Measurements from ENCODE around the gene ETNK1.

The ETNK1 gene

DNA sequence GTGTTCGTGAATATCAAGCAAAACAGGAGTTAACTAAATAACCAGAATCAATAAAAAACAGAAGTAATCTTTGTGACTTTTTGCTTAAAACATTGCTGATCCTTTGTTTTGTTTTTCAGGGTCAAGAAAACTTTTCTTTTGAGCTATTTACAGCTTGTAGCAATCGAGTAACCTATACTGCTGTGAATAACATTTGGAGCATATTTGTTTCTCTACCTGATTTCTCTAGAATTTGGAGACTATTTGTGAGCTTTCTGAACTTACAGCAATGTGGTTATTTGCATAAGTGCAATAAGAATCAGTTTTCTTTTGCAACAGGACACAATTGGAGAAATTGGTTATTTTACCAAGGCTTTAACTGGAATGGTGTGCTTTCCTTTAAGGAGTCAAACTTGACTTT is 7.3 kb upstream of the ETNK1 start:
- TF ChIP-seq ZNF274 (IDR thresholded peaks at IDR 0.05; ENCODE audit: low read depth, low read length) = no peak
- no peak overlapping the region for H3K4me3 ChIP-seq (ENCODE audit: low read length)

DNA sequence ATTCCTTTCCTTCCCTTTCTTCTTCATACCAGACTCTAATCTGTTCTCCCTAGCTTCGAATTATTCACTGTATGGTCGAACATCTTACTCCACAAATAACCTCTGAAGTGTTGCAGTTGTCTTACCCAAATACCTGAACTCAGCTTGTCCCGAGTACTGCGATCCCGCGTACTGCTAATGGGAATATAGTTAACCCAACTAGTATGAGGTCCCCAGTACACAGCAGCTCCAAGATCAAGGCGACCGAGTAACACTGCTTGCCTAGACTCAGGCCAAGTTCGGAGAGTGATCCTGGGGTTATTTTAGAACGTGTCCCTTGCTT is 462 bp upstream of the ETNK1 start:
- no peak for TF ChIP-seq ZNF274 (IDR thresholded peaks at IDR 0.05; ENCODE audit: low read depth, low read length)
- peak overlapping the region; percentile 92; the same call in 1 of the 2 replicates for H3K4me3 ChIP-seq (ENCODE audit: low read length)

DNA sequence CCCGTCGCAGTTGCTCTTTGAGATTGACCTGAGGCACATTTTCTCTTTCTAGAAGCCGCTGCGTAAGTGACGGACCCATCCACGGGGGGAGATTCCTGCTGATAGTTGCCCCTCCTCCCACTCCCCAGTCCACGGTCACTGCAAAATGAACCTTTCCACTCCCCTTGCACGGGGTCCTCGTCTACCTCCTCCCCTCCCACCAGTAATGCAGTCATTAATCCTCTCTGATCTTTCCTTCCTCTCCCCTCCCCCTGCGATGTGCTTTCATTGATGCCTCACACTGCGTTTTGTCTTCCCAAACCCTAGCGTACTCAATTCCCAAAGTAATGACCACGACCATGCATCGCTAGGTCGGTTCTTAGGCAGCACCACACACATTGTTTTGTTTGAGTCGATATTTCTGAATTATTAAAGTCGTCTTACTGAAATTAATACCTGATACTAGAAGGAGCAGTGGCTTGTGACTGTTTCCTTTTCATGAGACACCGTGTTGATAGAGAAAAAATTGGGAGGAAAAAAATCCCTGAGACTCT is 857 bp downstream of the ETNK1 start:
- peak overlapping the region; percentile 92 for H3K4me3 ChIP-seq (ENCODE audit: low read length)
- TF ChIP-seq ZNF274 (IDR thresholded peaks at IDR 0.05; ENCODE audit: low read depth, low read length) = no peak

DNA sequence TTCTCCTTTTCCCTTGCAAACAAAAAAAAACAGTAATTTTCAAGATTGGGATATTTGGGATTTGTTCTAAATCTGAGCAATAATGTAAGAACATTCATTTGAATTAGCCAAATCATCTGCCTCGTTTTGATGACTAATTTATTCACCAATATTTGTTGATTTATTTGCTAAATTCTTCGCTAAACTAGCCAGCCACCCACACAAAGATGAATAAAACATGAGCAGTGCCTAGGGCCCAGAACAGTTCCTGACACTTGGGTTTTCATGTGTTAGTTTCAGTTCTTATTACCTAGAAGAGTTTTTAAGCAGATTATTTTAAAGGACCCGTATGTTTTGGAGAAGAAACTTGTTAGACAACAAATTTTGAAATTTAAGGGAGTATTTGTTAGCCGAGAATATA is 1.4 kb downstream of the ETNK1 start:
- H3K4me3 ChIP-seq (ENCODE audit: low read length) = peak overlapping the region; percentile 92; the same call in 1 of the 2 replicates
- no peak for TF ChIP-seq ZNF274 (IDR thresholded peaks at IDR 0.05; ENCODE audit: low read depth, low read length)

DNA sequence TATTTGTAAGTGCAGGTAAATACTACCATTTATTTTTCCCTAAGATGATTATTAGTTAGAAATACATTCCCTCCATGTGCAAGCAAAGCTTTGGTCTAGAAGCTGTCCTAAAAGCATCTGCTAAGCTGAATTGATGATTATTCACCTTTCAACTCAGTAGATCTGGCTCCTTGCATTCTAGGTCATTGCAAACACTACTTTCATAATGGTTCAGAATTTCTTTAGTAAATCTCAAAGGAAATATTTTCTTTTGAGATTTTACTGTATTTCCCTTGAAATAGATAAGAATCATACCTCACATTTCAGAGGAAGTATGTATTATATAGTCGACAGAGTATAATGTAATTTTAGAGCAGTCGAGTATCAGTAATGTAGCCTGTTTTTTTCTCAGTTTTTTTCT is 2.4 kb downstream of the ETNK1 start:
- TF ChIP-seq ZNF274 (IDR thresholded peaks at IDR 0.05; ENCODE audit: low read depth, low read length) = no peak
- H3K4me3 ChIP-seq (ENCODE audit: low read length) = peak overlapping the region; percentile 92; the same call in 1 of the 2 replicates

DNA sequence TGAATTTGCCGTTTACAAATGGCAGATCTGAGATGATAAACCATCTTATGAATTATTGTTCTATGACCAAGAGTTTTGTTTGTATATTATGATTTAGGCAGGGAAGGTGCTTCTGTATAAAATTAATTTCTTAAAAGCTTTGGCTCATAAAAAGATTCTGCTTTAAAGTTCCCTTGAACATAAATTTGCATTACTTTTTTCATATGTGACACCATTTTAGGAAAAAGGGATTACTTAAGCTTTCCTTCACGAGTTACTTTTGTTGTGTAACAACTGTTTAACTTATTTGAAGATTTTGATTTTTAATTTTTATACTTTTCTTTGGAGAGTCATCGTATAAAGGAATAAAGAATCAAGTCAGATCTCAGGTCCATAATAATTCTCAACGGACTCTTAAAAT is 3.3 kb downstream of the ETNK1 start:
- peak overlapping the region; percentile 92; the same call in 1 of the 2 replicates for H3K4me3 ChIP-seq (ENCODE audit: low read length)
- TF ChIP-seq ZNF274 (IDR thresholded peaks at IDR 0.05; ENCODE audit: low read depth, low read length) = no peak

DNA sequence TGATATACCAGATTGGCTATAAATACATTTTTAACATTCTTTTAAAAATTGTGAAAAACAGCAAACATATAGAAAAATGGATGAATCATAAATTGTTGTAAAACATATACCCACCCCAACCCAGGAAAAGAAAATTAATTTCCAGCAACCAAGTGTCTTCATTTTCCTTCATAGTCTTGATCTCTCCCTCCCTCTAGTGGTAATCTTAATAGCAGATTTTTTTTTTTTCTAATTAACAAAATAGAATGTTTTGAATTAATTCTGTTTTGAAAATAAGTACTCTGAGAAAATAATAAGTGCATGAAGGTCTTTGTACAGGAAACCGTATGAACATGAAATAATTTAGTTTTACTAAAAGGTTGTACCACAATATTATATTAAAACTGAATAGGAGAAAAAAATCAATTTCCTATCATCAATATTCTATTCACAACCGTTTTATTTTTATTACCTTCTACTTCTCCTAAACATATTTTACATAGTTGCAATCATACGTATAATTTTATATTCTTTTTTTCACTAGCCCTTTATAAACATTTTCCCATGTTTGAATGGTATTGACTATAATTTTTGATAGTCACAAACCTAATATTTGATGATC is 7.0 kb downstream of the ETNK1 start:
- no peak overlapping the region for H3K4me3 ChIP-seq (ENCODE audit: low read length)
- TF ChIP-seq ZNF274 (IDR thresholded peaks at IDR 0.05; ENCODE audit: low read depth, low read length) = no peak

DNA sequence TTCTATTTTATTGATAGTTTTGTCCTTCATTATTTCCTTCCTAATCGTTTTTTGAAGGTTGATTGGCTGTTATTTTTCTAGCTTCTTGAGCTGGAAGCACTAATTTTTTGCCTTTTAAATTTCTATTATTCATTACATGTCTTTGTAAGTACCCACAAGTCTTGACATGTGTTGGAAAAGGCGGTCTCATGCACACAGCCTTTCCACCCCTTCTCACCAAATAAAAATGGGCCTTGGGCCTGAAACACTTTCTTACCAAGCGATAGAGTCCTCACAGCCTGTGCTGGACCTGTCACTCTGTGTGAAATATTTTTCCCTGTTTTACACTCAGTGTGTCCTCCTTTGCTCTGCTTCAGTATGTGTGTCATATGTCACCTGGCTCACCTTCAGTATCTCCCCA is 9.9 kb downstream of the ETNK1 start:
- TF ChIP-seq ZNF274 (IDR thresholded peaks at IDR 0.05; ENCODE audit: low read depth, low read length) = no peak
- H3K4me3 ChIP-seq (ENCODE audit: low read length) = no peak overlapping the region

DNA sequence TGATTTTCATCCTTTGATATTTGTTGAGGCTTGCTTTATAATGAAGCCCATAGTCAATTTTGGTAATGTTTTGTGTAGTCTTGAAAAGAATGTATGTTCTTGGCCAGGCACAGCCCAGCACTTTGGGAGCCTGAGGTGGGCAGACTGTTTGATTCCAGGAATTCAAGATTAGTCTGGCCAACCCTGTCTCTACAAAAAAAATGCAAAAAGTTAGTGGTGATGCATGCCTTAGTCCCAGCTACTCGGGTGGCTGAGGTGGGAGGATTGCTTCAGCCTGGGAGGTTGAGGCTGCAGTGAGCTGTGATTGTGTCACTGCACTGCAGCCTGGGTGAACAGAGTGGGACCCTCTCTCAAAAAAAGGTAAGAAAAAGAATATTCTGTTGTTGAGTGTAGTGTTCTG is 10.8 kb downstream of the ETNK1 start:
- H3K4me3 ChIP-seq (ENCODE audit: low read length) = no peak overlapping the region
- no peak for TF ChIP-seq ZNF274 (IDR thresholded peaks at IDR 0.05; ENCODE audit: low read depth, low read length)

DNA sequence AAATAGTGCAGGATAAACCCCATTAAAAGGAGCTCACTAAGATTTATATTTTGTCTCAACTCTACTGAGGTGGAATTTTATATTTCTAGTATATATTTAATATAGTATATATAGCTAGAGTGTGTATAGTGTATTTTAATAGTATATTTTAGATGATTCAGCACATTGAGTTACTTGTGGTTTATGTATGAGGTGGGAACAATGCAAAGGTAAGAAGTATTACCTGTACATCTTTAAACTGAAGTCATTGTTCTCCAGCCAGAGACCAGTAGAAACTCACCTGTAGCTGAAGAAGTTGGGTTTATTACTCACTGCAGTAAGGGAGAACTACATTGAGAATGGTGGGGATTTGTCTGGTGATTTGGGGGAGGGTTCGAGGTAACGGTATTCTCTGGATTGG is 15.9 kb downstream of the ETNK1 start:
- TF ChIP-seq ZNF274 (IDR thresholded peaks at IDR 0.05; ENCODE audit: low read depth, low read length) = no peak
- H3K4me3 ChIP-seq (ENCODE audit: low read length) = no peak overlapping the region

DNA sequence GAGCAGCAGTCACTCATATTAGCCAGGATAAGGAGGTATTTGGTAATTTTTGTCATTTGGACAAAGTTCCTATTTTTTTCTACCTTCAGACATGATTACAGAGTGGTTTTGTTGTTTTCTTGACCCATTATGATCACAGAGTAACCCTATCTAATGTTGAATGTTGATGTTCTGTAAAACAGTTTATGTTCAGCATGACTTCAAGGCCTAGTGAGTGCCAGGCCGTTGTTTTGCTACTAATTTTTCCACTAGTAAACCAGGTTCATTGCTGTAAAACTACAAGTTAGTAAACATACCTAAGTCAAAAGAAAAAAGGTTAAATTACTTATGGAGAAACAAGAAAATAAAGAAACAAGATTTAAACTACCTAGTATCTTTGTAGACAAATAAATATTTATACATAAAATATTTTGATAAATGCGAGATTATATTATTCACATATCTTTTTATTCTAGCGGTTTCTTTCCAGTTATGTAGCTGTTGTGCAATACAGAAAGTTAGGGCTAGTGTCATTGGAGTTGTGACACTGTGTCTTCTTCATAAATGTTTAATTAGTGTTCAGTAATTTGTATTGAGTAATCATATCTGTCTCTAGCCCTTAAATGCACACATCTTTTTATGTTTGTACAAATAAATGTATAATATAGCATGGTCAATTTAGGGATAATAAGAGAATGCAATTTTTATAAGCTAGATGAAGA is 16.5 kb downstream of the ETNK1 start:
- TF ChIP-seq ZNF274 (IDR thresholded peaks at IDR 0.05; ENCODE audit: low read depth, low read length) = no peak
- no peak overlapping the region for H3K4me3 ChIP-seq (ENCODE audit: low read length)

DNA sequence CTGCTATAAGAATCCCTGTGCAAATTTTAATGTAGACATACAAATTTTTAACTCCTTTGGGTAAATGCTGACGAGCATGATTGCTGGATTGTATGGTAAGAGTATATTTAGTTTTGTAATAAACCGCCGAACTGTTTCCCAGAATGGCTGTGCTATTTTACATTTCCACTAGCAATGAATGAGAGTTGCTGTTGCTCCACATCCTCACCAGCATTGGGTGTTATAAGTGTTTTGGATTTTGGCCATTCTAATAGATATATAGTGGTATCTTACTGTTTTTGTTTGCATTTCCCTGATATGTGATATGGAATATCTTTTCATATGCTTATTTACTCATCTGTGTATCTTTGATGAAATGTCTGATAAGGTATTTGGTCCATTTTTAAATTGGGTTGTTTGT is 23.7 kb downstream of the ETNK1 start:
- no peak overlapping the region for H3K4me3 ChIP-seq (ENCODE audit: low read length)
- TF ChIP-seq ZNF274 (IDR thresholded peaks at IDR 0.05; ENCODE audit: low read depth, low read length) = no peak

DNA sequence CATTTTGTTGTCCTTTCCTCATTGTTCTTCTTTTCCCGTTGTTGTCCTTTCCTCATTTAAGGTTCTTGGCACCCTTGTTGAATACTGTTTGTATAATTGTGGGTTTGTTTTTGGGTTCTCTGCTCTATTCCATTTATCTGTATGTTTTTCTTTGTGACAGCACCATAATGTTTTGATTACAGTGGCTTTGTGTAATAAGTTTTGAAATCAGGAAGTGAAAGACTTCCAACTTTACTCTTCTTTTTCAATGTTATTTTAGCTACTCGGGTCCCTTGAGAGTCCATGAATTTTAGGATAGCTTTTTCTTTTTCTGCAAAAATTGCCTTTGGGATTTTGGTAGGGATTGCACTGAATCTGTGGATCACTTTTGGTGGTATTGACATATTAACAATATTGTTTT is 28.1 kb downstream of the ETNK1 start:
- no peak overlapping the region for H3K4me3 ChIP-seq (ENCODE audit: low read length)
- TF ChIP-seq ZNF274 (IDR thresholded peaks at IDR 0.05; ENCODE audit: low read depth, low read length) = no peak

DNA sequence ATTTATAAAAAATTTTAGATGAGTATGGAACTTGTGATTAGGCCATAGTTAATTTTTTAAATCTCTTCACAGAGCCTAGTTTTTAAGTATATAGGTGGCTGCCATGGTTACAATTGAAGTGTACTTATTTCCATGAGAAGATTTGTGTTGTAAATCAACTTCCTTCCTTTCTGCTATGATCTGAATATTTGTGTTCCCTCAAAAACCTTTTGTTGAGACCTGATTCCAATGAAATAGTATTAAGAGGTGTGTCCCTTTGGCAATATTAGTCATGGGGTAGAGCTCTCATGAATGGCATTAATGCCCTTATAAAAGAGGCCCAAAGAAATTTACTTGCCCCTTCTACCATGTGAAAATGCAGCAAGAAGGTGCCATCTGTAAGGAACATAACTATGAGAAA is 28.8 kb downstream of the ETNK1 start:
- no peak for TF ChIP-seq ZNF274 (IDR thresholded peaks at IDR 0.05; ENCODE audit: low read depth, low read length)
- H3K4me3 ChIP-seq (ENCODE audit: low read length) = no peak overlapping the region

DNA sequence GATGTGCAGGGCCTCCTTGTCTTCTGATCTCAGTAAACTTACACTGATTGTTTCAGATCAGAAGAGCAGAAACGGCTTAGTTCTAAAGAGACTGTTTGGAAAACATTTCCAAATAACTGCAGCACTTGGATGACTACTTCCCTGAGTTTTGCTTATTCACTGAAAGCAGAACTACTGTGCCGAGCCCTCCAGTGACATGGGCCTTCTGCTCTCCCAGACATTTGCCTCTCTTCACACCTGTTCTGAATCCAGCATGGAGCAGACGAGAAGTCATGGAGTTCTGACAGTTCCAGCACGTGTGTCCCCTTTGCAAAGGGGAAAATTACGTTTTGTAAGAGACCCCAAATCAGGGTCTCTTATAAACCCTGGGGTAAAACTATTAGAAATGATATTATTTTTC is 31.4 kb downstream of the ETNK1 start:
- no peak for TF ChIP-seq ZNF274 (IDR thresholded peaks at IDR 0.05; ENCODE audit: low read depth, low read length)
- no peak overlapping the region for H3K4me3 ChIP-seq (ENCODE audit: low read length)

All from GM08714 (cell line).